ENCODE results near the gene LLGL2. TPM values are rescaled to one million over a fixed set of nuclear protein-coding genes. Genes with fewer than 3 reads are reported as not detected.

Gene LLGL2
- total RNA-seq, 4 donors from 2014 or later: 326 to 1,573 (median 641) TPM

GRCh38 chr17:75531721-75532072 lies 6.2 kb downstream of the LLGL2 start:
- intact Hi-C loops (cut with DNase I; ENCODE audit: low total_unique reads): no loop called here
- TF ChIP-seq CTCF (IDR thresholded peaks at IDR 0.05): no peak
- no peak for TF ChIP-seq POLR2A (IDR thresholded peaks at IDR 0.05)
- TF ChIP-seq EP300 (IDR thresholded peaks at IDR 0.05; ENCODE audit: low read depth): no peak
- no peak for TF ChIP-seq POLR2AphosphoS5 (IDR thresholded peaks at IDR 0.05)
- Histone ChIP-seq H3K27me3 (no peaks in the 10 kb centered on the region), H3K27ac (peak overlapping the region; percentile 77 to 87 (median 82)), H3K4me1 (peaks cover 17 to 74% (median 55%) of the 10 kb centered on the region in 4 donors), H3K4me3 (no peak overlapping the region), H3K36me3 (peaks cover 0 to 6% (median 3%) of the 10 kb centered on the region in 4 donors), H3K9me3 (no peaks in the 10 kb centered on the region)
- 54% methylated on average over 7 of the region's 7 CpGs; no CpG with 5 or more reads in 1 of the 2 donors for WGBS, 2 donors (ENCODE audit: low coverage in 1 of 2)
- DNase-seq: no peak
- in situ Hi-C loops (cut with MboI; ENCODE audit: low pct_ligation_motif_present in 1 of 4, low pct_unique_long_range_greater_than_20kb in 1 of 4, low sequenced_read_pairs in 3 of 4): no loop called here

GRCh38 chr17:75535119-75535537 lies 9.6 kb downstream of the LLGL2 start:
- H3K27ac ChIP-seq: peak overlapping the region; percentile 74 to 87 (median 76)
- intact Hi-C loops (cut with DNase I; ENCODE audit: low total_unique reads) (no loop called here), in situ Hi-C loops (cut with MboI; ENCODE audit: low pct_ligation_motif_present in 1 of 4, low pct_unique_long_range_greater_than_20kb in 1 of 4, low sequenced_read_pairs in 3 of 4) (no loop called here)
- WGBS, 2 donors (ENCODE audit: low coverage in 1 of 2): 25% methylated on average over 15 of the region's 15 CpGs; no CpG with 5 or more reads in 1 of the 2 donors
- peaks cover 0 to 6% (median 3%) of the 10 kb centered on the region in 4 donors for H3K36me3 ChIP-seq
- no peak overlapping the region for H3K4me3 ChIP-seq
- peaks cover 17 to 73% (median 57%) of the 10 kb centered on the region in 4 donors for H3K4me1 ChIP-seq
- no peaks in the 10 kb centered on the region for H3K27me3 ChIP-seq
- TF ChIP-seq CTCF (IDR thresholded peaks at IDR 0.05) (no peak), EP300 (IDR thresholded peaks at IDR 0.05; ENCODE audit: low read depth) (no peak), POLR2A (IDR thresholded peaks at IDR 0.05) (peak; percentile 8), POLR2AphosphoS5 (IDR thresholded peaks at IDR 0.05) (peak in 2 of 3 donors; percentile 13 to 28)
- DNase-seq: peak; percentile 82
- no peaks in the 10 kb centered on the region for H3K9me3 ChIP-seq

GRCh38 chr17:75535871-75536270 lies 10.4 kb downstream of the LLGL2 start:
- Histone ChIP-seq H3K27ac (peak overlapping the region; percentile 74 to 87 (median 76)), H3K4me1 (peaks cover 18 to 73% (median 57%) of the 10 kb centered on the region in 4 donors), H3K9me3 (no peaks in the 10 kb centered on the region), H3K36me3 (peaks cover 0 to 6% (median 3%) of the 10 kb centered on the region in 4 donors), H3K4me3 (no peak overlapping the region), H3K27me3 (no peaks in the 10 kb centered on the region)
- intact Hi-C loops (cut with DNase I; ENCODE audit: low total_unique reads) (no loop called here), in situ Hi-C loops (cut with MboI; ENCODE audit: low pct_ligation_motif_present in 1 of 4, low pct_unique_long_range_greater_than_20kb in 1 of 4, low sequenced_read_pairs in 3 of 4) (no loop called here)
- DNase-seq: no peak
- no peak for TF ChIP-seq POLR2A (IDR thresholded peaks at IDR 0.05)
- TF ChIP-seq POLR2AphosphoS5 (IDR thresholded peaks at IDR 0.05): no peak
- TF ChIP-seq CTCF (IDR thresholded peaks at IDR 0.05): no peak
- no peak for TF ChIP-seq EP300 (IDR thresholded peaks at IDR 0.05; ENCODE audit: low read depth)
- 82 to 90% methylated on average over 2 to 8 of the region's 8 CpGs for WGBS, 2 donors (ENCODE audit: low coverage in 1 of 2)

GRCh38 chr17:75536366-75536765 lies 10.9 kb downstream of the LLGL2 start:
- no peaks in the 10 kb centered on the region for H3K9me3 ChIP-seq
- in situ Hi-C loops (cut with MboI; ENCODE audit: low pct_ligation_motif_present in 1 of 4, low pct_unique_long_range_greater_than_20kb in 1 of 4, low sequenced_read_pairs in 3 of 4): no loop called here
- no peak overlapping the region for H3K4me3 ChIP-seq
- intact Hi-C loops (cut with DNase I; ENCODE audit: low total_unique reads): no loop called here
- H3K27ac ChIP-seq: peak overlapping the region in 3 of 4 donors; percentile 74 to 87 (median 77)
- H3K27me3 ChIP-seq: no peaks in the 10 kb centered on the region
- WGBS, 2 donors (ENCODE audit: low coverage in 1 of 2): 80 to 81% methylated on average over 1 to 10 of the region's 10 CpGs
- no peak for DNase-seq
- H3K4me1 ChIP-seq: peaks cover 23 to 73% (median 57%) of the 10 kb centered on the region in 4 donors
- TF ChIP-seq EP300 (IDR thresholded peaks at IDR 0.05; ENCODE audit: low read depth): no peak
- no peak for TF ChIP-seq POLR2AphosphoS5 (IDR thresholded peaks at IDR 0.05)
- TF ChIP-seq CTCF (IDR thresholded peaks at IDR 0.05): no peak
- TF ChIP-seq POLR2A (IDR thresholded peaks at IDR 0.05): no peak
- peaks cover 0 to 6% (median 3%) of the 10 kb centered on the region in 4 donors for H3K36me3 ChIP-seq

Measured in transverse colon (tissue), 4 donors.